Hepatocyte (in vitro differentiated cells): ENCODE measurements around the gene PCNP.

ENCODE experiments used
- CTCF ChIP-seq: fragments of 200-600 bp; sonication (generic); IDR thresholded peaks from 2 replicates; pipeline ENCODE4 v1.5.1; 2016; ENCODE audit warnings: antibody characterized with exemption, mild to moderate bottlenecking; ENCODE audit not compliant: poor library complexity
- EZH2 ChIP-seq: fragments of 200-600 bp; sonication (generic); IDR thresholded peaks from 2 replicates; pipeline ENCODE4 v1.6.1; 2016; ENCODE audit warnings: antibody characterized with exemption, mild to moderate bottlenecking, borderline replicate concordance

DNA sequence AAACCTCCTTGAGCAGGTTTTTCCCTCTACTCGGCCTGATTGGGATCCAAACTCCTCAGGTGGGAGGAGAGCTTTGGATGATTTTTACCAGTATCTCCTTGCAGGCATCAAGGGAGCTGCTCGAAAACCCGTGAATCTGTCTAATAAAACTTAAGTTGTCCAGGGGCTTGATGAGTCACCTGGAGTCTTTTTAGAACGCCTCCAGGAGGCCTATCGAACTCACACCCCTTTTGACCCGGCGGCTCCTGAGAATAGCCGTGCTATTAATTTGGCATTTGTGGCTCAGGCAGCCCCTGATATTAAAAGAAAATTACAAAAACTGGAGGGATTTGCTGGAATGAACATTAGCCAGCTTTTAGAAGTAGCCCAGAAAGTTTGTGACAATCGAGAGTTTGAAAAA lies 61.4 kb downstream of the PCNP start:
- no peak for TF ChIP-seq CTCF
- no peak for TF ChIP-seq EZH2
